GM12878 (cell line): ENCODE results near the gene CHD1L. TPM values are rescaled to one million over a fixed set of nuclear protein-coding genes. Genes with fewer than 3 reads are reported as not detected.
"Not testable (repeated sequence)": the region's sequence is repeated elsewhere in the genome, so short reads cannot be mapped to it uniquely, and the experiment has no call there.

Experiments used
- ATAC-seq: fragments of 200-7000 bp; cut with Tn5 transposase; 3 replicates; pipeline ENCODE4 v1.9.1; 2020; ENCODE audit warnings: mild to moderate bottlenecking, moderate library complexity
- BruUV-seq: library from RNA; stranded (reverse); fragments of 400-500 nt; replicated peaks from 2 replicates; lab custom pipeline; 2021; lab: Mats Ljungman, UMichigan
- CTCF ChIA-PET: fragments of 300-600 bp; sonication (Branson Sonifier 250); formaldehyde crosslinking; extraction: SDS; loops from one replicate; lab custom pipeline; 2021; ENCODE audit warnings: inconsistent platforms; lab: Yijun Ruan, JAX
- POLR2A ChIA-PET: fragments of 350-600 bp; formaldehyde crosslinking; extraction: SDS; loops from one replicate; lab custom pipeline; 2021; ENCODE audit warnings: inconsistent platforms; lab: Charles Lee
- RAD21 ChIA-PET: fragments of 300-600 bp; sonication (Branson Sonifier 250); formaldehyde crosslinking; loops from one replicate; lab custom pipeline; 2023; ENCODE audit warnings: antibody characterized with exemption; ENCODE audit not compliant: unreplicated experiment; lab: Charles Lee
- SMC1A ChIA-PET: fragments of 300-600 bp; sonication (Branson Sonifier 250); formaldehyde crosslinking; loops from one replicate; lab custom pipeline; 2023; ENCODE audit not compliant: unreplicated experiment, uncharacterized antibody; lab: Charles Lee
- DNase-seq: peaks from one replicate; pipeline ENCODE4 v3.0.0-alpha.2; 2011; ENCODE audit warnings: low read depth, low spot score
- FAIRE-seq: peaks from 3 replicates; lab custom pipeline; 2011; peaks lifted over from hg19 to GRCh38; lab: Jason Lieb, UNC
- H2AFZ ChIP-seq: 2 replicates; pipeline ENCODE4 v1.6.0; 2011; ENCODE audit warnings: low read depth, low read length, control low read depth; ENCODE audit not compliant: control insufficient read depth
- H3K27ac ChIP-seq: 2 replicates; pipeline ENCODE4 v1.5.1; 2011; ENCODE audit warnings: control low read depth; ENCODE audit not compliant: control insufficient read depth, insufficient read depth
- H3K27me3 ChIP-seq, 2 experiments: replicated peaks in 1 of 2; 2 replicates each; pipeline versions ENCODE4 v1.6.0 to v1.6.1; 2011; ENCODE audit warnings: low read length in 1 of 2; ENCODE audit not compliant: control insufficient read depth in 2 of 2, insufficient read depth in 2 of 2
- H3K36me3 ChIP-seq, 2 experiments: 2 replicates each; pipeline ENCODE4 v1.5.1; 2011; ENCODE audit warnings: low read length in 1 of 2; ENCODE audit not compliant: control insufficient read depth in 2 of 2, insufficient read depth in 2 of 2
- H3K4me1 ChIP-seq: 2 replicates; pipeline ENCODE4 v1.6.1; 2011; ENCODE audit warnings: mild to moderate bottlenecking, low read length, moderate library complexity, mixed read lengths; ENCODE audit not compliant: control insufficient read depth, insufficient read depth
- H3K4me2 ChIP-seq: 2 replicates; pipeline ENCODE4 v1.6.0; 2011; ENCODE audit warnings: control low read depth; ENCODE audit not compliant: control insufficient read depth, insufficient read depth
- H3K4me3 ChIP-seq: fragments of 200-600 bp; sonication (generic); 2 replicates; pipeline ENCODE4 v1.5.1; 2016
- H3K79me2 ChIP-seq: 2 replicates; pipeline ENCODE4 v1.6.0; 2011; ENCODE audit warnings: low read length; ENCODE audit not compliant: control insufficient read depth, insufficient read depth
- H3K9ac ChIP-seq: 2 replicates; pipeline ENCODE4 v1.8.0; 2011; ENCODE audit warnings: low read length, control low read depth, mixed read lengths; ENCODE audit not compliant: control insufficient read depth, insufficient read depth
- H3K9me3 ChIP-seq: replicated peaks from 3 replicates; pipeline ENCODE4 v1.5.1; 2011; ENCODE audit warnings: mild to moderate bottlenecking, low read length; ENCODE audit not compliant: control insufficient read depth, insufficient read depth
- H4K20me1 ChIP-seq: 2 replicates; pipeline ENCODE4 v1.6.0; 2011; ENCODE audit not compliant: control insufficient read depth, insufficient read depth
- BCL11A ChIP-seq: IDR thresholded peaks from 2 replicates; pipeline ENCODE4 v1.6.1; 2011; ENCODE audit warnings: low read depth, low read length
- CBFB ChIP-seq: IDR thresholded peaks from 2 replicates; pipeline ENCODE4 v1.6.1; 2016; ENCODE audit warnings: antibody characterized with exemption, low read depth
- CBX3 ChIP-seq: fragments of 200-600 bp; sonication (generic); IDR thresholded peaks from 2 replicates; pipeline ENCODE4 v1.6.1; 2016; ENCODE audit warnings: low read depth, borderline replicate concordance
- HDAC2 ChIP-seq: fragments of 200-600 bp; sonication (generic); IDR thresholded peaks from 2 replicates; pipeline ENCODE4 v1.6.1; 2017
- MTA2 ChIP-seq: fragments of 450-650 bp; IDR thresholded peaks from 2 replicates; pipeline ENCODE4 v1.6.1; 2016; ENCODE audit warnings: low read depth, mild to moderate bottlenecking, moderate library complexity
- MYC ChIP-seq: IDR thresholded peaks from 2 replicates; pipeline ENCODE4 v1.6.1; 2011; ENCODE audit warnings: mild to moderate bottlenecking, low read length, moderate library complexity, inconsistent platforms; ENCODE audit not compliant: insufficient read depth, insufficient replicate concordance, insufficient read length, severe bottlenecking
- POU2F2 ChIP-seq: IDR thresholded peaks from 3 replicates; pipeline ENCODE4 v1.6.1; 2011; ENCODE audit warnings: low read depth, mild to moderate bottlenecking, low read length, borderline replicate concordance
- STAT1 ChIP-seq: fragments of 450-650 bp; conservative IDR thresholded peaks from 2 replicates; pipeline ENCODE4 v1.6.1; 2014; ENCODE audit warnings: antibody characterized with exemption, mild to moderate bottlenecking
- TARDBP ChIP-seq: IDR thresholded peaks from 2 replicates; pipeline ENCODE4 v1.6.1; 2016; ENCODE audit warnings: borderline replicate concordance
- ZNF217 ChIP-seq: fragments of 450-650 bp; IDR thresholded peaks from 2 replicates; pipeline ENCODE4 v1.6.1; 2017; ENCODE audit warnings: antibody characterized with exemption, mild to moderate bottlenecking
- ZNF274 ChIP-seq: IDR thresholded peaks from one replicate; pipeline ENCODE4 v1.8.0; 2011; ENCODE audit not compliant: insufficient read length, insufficient read depth
- WGBS: methylation state at CpG from one replicate; pipeline ENCODE4 v1.1.6; 2016; ENCODE audit warnings: low lambda C conversion rate; ENCODE audit not compliant: insufficient replicate concordance, insufficient coverage; ENCODE audit errors: missing lambda C conversion rate; 5-methylcytosine and 5-hydroxymethylcytosine counted together
- in situ Hi-C: fragments of 300-500 bp; cut with MboI; formaldehyde crosslinking; loops from 9 replicates; pipeline ENCODE4 v1.14.3; 2018; ENCODE audit warnings: mixed read lengths
- intact Hi-C: fragments of 100-400 bp; cut with micrococcal nuclease; formaldehyde crosslinking; loops from one replicate; pipeline ENCODE4 v1.14.2; 2022; ENCODE audit not compliant: unreplicated experiment
- polyA plus RNA-seq, 11 experiments: library from polyadenylated mRNA; depleted of rRNA in 4 of 11; unstranded in 6 of 11; stranded (reverse) in 5 of 11; fragments of >200 nt; fragmentation: Nextera tagmentation in 4 of 11; fragmentation: Illumina TruSeq in 1 of 11; extraction: Ambion mirVana in 4 of 11; extraction: Trizol in 1 of 11; gene quantifications; 1 replicate in 1 of 11; 2 replicates in 10 of 11; pipeline versions ENCODE4 v1.2.1 to v1.2.3, GENCODE V29; 2011 to 2016; ENCODE audit warnings: inconsistent platforms in 2 of 11, missing spikeins in 2 of 11, low read depth in 1 of 11
- total RNA-seq, 4 experiments: library from RNA; depleted of rRNA in 3 of 4; stranded (reverse); fragments of >200 nt in 3 of 4; fragmentation: Illumina TruSeq in 1 of 4; extraction: Trizol in 1 of 4; gene quantifications; 2 replicates each; pipeline versions ENCODE4 v1.2.1 to v1.2.3, GENCODE V29; 2013 to 2021
- TF ChIP-seq, protein P1 (sequence below): IDR thresholded peaks from 2 replicates; pipeline ENCODE4 v1.6.1; 2011; ENCODE audit warnings: borderline replicate concordance, low read depth, mild to moderate bottlenecking, moderate library complexity, low read length; ENCODE audit not compliant: insufficient read depth, poor library complexity, severe bottlenecking

Gene CHD1L
- total and polyA plus RNA-seq, 10 of the 15 experiments (the other 5 are each of a cell fraction or from before 2014, with no cell fraction given) = 21.2 to 54.2 (median 44.5) TPM

DNA sequence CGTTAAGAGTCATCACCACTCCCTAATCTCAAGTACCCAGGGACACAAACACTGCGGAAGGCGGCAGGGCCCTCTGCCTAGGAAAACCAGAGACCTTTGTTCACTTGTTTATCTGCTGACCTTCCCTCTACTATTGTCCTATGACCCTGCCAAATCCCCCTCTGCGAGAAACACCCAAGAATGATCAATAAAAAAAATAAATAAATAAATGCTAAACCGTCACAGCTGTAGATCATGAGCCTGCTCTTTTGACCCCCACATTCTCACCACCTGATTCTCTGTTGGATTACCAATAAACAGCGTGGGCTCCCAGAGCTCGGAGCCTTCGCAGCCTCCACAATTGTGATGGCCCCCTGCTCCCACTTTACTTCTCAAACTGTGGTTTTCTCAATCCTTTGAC is 8.6 kb upstream of the CHD1L start:
- H2AFZ ChIP-seq, H3K27me3 ChIP-seq, H4K20me1 ChIP-seq, DNase-seq, H3K36me3 ChIP-seq, H3K4me1 ChIP-seq, H3K4me3 ChIP-seq, in situ Hi-C loops, FAIRE-seq, POLR2A ChIA-PET, H3K79me2 ChIP-seq, SMC1A ChIA-PET, H3K27ac ChIP-seq, BruUV-seq, RAD21 ChIA-PET, H3K9me3 ChIP-seq, H3K9ac ChIP-seq, H3K4me2 ChIP-seq, ATAC-seq, CTCF ChIA-PET, intact Hi-C loops: not testable (repeated sequence)
- WGBS = 49% methylated on average over 8 of the region's 8 CpGs

DNA sequence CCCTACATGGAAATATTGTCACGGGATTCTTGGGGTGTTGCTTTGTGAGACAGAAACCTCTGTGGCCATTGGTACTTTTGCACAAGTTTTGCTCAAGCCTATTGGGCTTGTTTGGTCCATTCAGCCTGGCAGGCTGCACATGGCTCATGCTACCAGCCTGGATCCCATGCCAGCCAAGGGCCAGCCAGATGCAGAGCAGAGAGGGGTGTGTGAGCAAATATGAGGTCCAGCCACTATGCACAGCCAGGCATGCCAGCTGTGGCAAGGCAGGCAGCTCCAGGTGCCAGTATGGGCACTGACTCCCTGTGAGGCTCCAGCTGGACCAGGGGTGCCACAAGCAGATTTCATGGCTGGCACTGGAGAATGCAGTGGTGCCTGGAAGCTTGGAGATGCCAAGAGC is 6.7 kb upstream of the CHD1L start:
- CTCF ChIA-PET = interaction anchor here (0.8 kb wide), 1 partner anchor 13 kb away, joined by 4 read pairs; no protein-coding TSS in a partner anchor
- H3K4me1 ChIP-seq = no peaks in the 10 kb centered on the region
- H4K20me1 ChIP-seq = no peaks in the 10 kb centered on the region
- H3K27me3 ChIP-seq = no peaks in the 10 kb centered on the region; a peak in 1 of 4 replicates
- TF ChIP-seq MYC (no peak), STAT1 (no peak), POU2F2 (no peak), ZNF217 (no peak), BCL11A (no peak), MTA2 (no peak), CBFB (no peak), CBX3 (no peak), ZNF274 (no peak), HDAC2 (no peak), TARDBP (no peak)
- TF ChIP-seq, protein P1, sequence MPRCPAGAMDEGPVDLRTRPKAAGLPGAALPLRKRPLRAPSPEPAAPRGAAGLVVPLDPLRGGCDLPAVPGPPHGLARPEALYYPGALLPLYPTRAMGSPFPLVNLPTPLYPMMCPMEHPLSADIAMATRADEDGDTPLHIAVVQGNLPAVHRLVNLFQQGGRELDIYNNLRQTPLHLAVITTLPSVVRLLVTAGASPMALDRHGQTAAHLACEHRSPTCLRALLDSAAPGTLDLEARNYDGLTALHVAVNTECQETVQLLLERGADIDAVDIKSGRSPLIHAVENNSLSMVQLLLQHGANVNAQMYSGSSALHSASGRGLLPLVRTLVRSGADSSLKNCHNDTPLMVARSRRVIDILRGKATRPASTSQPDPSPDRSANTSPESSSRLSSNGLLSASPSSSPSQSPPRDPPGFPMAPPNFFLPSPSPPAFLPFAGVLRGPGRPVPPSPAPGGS = no peak
- no peaks in the 10 kb centered on the region for H3K79me2 ChIP-seq
- H3K36me3 ChIP-seq = no peaks in the 10 kb centered on the region
- intact Hi-C loops = no loop called here
- WGBS = 80% methylated on average over 1 of the region's 1 CpG
- H3K4me2 ChIP-seq = no peak overlapping the region
- DNase-seq = no peak
- in situ Hi-C loops = no loop called here
- no peak for FAIRE-seq
- H3K9ac ChIP-seq = no peak overlapping the region
- BruUV-seq = no TSS peak
- RAD21 ChIA-PET = no interaction called here
- H2AFZ ChIP-seq = no peak overlapping the region
- SMC1A ChIA-PET = no interaction called here
- no peak for ATAC-seq
- no peak overlapping the region for H3K27ac ChIP-seq
- H3K4me3 ChIP-seq = no peak overlapping the region
- H3K9me3 ChIP-seq = peaks cover 5% of the 10 kb centered on the region; the same call in 2 of the 3 replicates
- POLR2A ChIA-PET = no interaction called here
